Thoracic aorta (tissue), 2 donors: Measurements from ENCODE around the gene GNAI2. TPM values are rescaled to one million over a fixed set of nuclear protein-coding genes. Genes with fewer than 3 reads are reported as not detected.

Experiments used
- ATAC-seq: fragments of 150-250 bp; one replicate; pipeline ENCODE4 v1.8.0; 2017; ENCODE audit warnings: low read depth; ENCODE audit not compliant: insufficient number of reproducible peaks, low FRiP score
- DNase-seq: peaks from one replicate; pipeline ENCODE4 v3.0.0-alpha.2; 2020; ENCODE audit warnings: low spot score
- H3K27ac ChIP-seq, 2 donors: fragments of 200-600 bp; sonication (generic); 1 replicate in 1 of 2; 2 replicates in 1 of 2; pipeline ENCODE4 v1.5.1; 2016; ENCODE audit warnings: mild to moderate bottlenecking in 2 of 2, moderate library complexity in 2 of 2
- H3K27me3 ChIP-seq: fragments of 200-600 bp; sonication (generic); replicated peaks from 2 replicates; pipeline ENCODE4 v1.6.0; 2016; ENCODE audit warnings: mild to moderate bottlenecking; ENCODE audit not compliant: insufficient read depth
- H3K36me3 ChIP-seq: fragments of 200-600 bp; sonication (generic); one replicate; pipeline ENCODE4 v1.5.1; 2016
- H3K4me1 ChIP-seq, 2 donors: fragments of 200-600 bp; sonication (generic); 1 replicate in 1 of 2; 2 replicates in 1 of 2; pipeline versions ENCODE4 v1.5.1 to v1.6.0; 2016; ENCODE audit warnings: low read depth in 2 of 2, mild to moderate bottlenecking in 1 of 2; ENCODE audit not compliant: control insufficient read depth in 1 of 2
- H3K4me3 ChIP-seq: fragments of 200-600 bp; sonication (generic); 2 replicates; pipeline ENCODE4 v1.5.1; 2016; ENCODE audit warnings: mild to moderate bottlenecking
- H3K9me3 ChIP-seq: fragments of 200-600 bp; sonication (generic); 2 replicates; pipeline ENCODE4 v1.5.1; 2016
- CTCF ChIP-seq: fragments of 200-600 bp; sonication (generic); IDR thresholded peaks from one replicate; pipeline ENCODE4 v1.5.1; 2019; ENCODE audit warnings: antibody characterized with exemption
- total RNA-seq, 2 donors: library from RNA; depleted of rRNA; stranded (reverse); fragments of >200 nt; gene quantifications; one replicate each; pipeline versions ENCODE4 v1.1.0 to v1.2.3, GENCODE V29; 2016

The GNAI2 gene
- total RNA-seq, 2 donors from 2014 or later: 183 to 337 TPM

- DNase-seq: no peak
- H3K9me3 ChIP-seq: no peaks in the 10 kb centered on the region
- H3K27me3 ChIP-seq: no peaks in the 10 kb centered on the region
- ATAC-seq: no peak
- H3K4me1 ChIP-seq: no peaks in the 10 kb centered on the region
- no peaks in the 10 kb centered on the region for H3K36me3 ChIP-seq
- no peak for TF ChIP-seq CTCF
- H3K4me3 ChIP-seq: no peak overlapping the region
- H3K27ac ChIP-seq: no peak overlapping the region
Measured at GRCh38 chr3:50220109-50220508, 15.9 kb upstream of the GNAI2 start.

GRCh38 chr3:50221051-50221410 is 15.0 kb upstream of the GNAI2 start:
- H3K4me3 ChIP-seq: no peak overlapping the region
- no peaks in the 10 kb centered on the region for H3K9me3 ChIP-seq
- H3K27ac ChIP-seq: no peak overlapping the region
- H3K4me1 ChIP-seq: peaks cover 0 to 4% of the 10 kb centered on the region in 2 donors
- no peak for TF ChIP-seq CTCF
- H3K36me3 ChIP-seq: no peaks in the 10 kb centered on the region
- H3K27me3 ChIP-seq: no peaks in the 10 kb centered on the region
- DNase-seq: no peak
- no peak for ATAC-seq

- Histone ChIP-seq H3K27me3 (no peaks in the 10 kb centered on the region), H3K4me1 (peaks cover 3 to 9% of the 10 kb centered on the region in 2 donors), H3K4me3 (no peak overlapping the region), H3K27ac (no peak overlapping the region), H3K36me3 (no peaks in the 10 kb centered on the region), H3K9me3 (no peaks in the 10 kb centered on the region)
- no peak for DNase-seq
- ATAC-seq: no peak
- TF ChIP-seq CTCF: no peak
Measured at GRCh38 chr3:50221411-50222168, 14.4 kb upstream of the GNAI2 start.

GRCh38 chr3:50222169-50222528 is 13.9 kb upstream of the GNAI2 start:
- H3K36me3 ChIP-seq: no peaks in the 10 kb centered on the region
- H3K27me3 ChIP-seq: no peaks in the 10 kb centered on the region
- peaks cover 3 to 15% of the 10 kb centered on the region in 2 donors for H3K4me1 ChIP-seq
- H3K4me3 ChIP-seq: no peak overlapping the region
- no peaks in the 10 kb centered on the region for H3K9me3 ChIP-seq
- DNase-seq: no peak
- ATAC-seq: no peak
- H3K27ac ChIP-seq: no peak overlapping the region
- TF ChIP-seq CTCF: no peak

GRCh38 chr3:50224639-50225038 is 11.4 kb upstream of the GNAI2 start:
- TF ChIP-seq CTCF: no peak
- Histone ChIP-seq H3K4me1 (peaks cover 7 to 22% of the 10 kb centered on the region in 2 donors), H3K9me3 (no peaks in the 10 kb centered on the region), H3K4me3 (no peak overlapping the region), H3K27me3 (no peaks in the 10 kb centered on the region), H3K36me3 (no peaks in the 10 kb centered on the region), H3K27ac (no peak overlapping the region)
- ATAC-seq (no peak), DNase-seq (no peak)
